Body of pancreas (tissue), 4 donors: Measurements from ENCODE around the gene GALM.

Source experiments
- CTCF ChIP-seq, 7 experiments: fragments of 450-650 bp in 4 of 7; fragments of 200-600 bp in 3 of 7; sonication (generic) in 3 of 7; IDR thresholded peaks; one replicate each; pipeline ENCODE4 v1.5.1; 2016 to 2019; ENCODE audit warnings: antibody characterized with exemption in 7 of 7
- POLR2A ChIP-seq, 3 donors: fragments of 450-650 bp; IDR thresholded peaks; one replicate each; pipeline ENCODE4 v1.6.1; 2016; ENCODE audit warnings: antibody characterized with exemption in 3 of 3, mild to moderate bottlenecking in 2 of 3

- TF ChIP-seq CTCF (IDR thresholded peaks at IDR 0.05), result no peak
- no peak for TF ChIP-seq POLR2A (IDR thresholded peaks at IDR 0.05)
Measured at GRCh38 chr2:38712871-38713270, 47.0 kb downstream of the GALM start.
